ENCODE measurements around the gene PSMC1.
A peak's percentile ranks its signal among the peaks of the same experiment; 100 is the strongest.
"Not testable (repeated sequence)": the region's sequence is repeated elsewhere in the genome, so short reads cannot be mapped to it uniquely, and the experiment has no call there.

The PSMC1 gene

DNA sequence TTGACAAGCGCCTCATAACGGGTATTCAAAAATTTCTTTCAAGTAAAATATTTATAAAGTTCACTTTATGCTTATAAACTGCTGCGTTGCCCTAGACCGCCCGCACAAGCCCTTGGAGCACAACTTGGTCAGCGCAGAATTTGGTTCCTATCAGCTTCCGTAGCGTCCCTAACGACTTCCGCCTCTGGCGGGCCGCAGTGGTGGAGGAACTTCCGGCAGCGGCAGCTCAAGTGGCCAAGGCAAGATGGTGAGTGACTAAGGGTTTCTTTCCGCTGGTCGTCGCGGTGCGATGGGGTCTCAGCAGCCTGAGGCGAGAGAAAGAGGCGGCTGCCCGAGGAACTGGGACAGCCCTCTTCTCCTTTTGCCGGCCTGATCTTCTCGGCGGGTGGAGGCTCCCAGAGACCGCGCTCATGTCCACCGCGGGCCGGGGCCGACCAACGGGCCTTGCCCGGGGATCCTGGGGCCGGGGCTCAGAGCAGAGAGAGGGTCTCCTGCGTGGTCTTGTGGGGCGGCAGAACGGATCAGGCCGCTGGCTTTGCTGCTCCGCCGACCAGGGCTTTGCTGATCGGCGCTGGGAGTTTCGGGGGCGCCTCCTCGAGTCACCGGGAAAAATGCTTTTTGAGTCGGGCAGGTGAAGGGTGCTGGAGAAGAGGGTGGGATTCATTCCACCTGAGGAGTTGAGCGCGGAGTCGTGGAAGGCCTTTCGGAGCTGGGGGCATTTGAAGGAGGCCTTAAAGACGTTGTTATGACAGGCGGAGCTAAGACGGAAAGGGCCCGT, at the start of gene PSMC1:
Gene PSMC1 (plus strand): TSS at position 200 of the 778 bp plus-strand sequence. CDS start 45 bp downstream, at position 245.
- DNase-seq (ENCODE audit: low spot score), result peak; percentile 89
- in situ Hi-C loops (cut with MboI; ENCODE audit: low pct_unique_long_range_greater_than_20kb, low sequenced_read_pairs, unreplicated experiment), result no loop called here
- TF ChIP-seq, protein P1, sequence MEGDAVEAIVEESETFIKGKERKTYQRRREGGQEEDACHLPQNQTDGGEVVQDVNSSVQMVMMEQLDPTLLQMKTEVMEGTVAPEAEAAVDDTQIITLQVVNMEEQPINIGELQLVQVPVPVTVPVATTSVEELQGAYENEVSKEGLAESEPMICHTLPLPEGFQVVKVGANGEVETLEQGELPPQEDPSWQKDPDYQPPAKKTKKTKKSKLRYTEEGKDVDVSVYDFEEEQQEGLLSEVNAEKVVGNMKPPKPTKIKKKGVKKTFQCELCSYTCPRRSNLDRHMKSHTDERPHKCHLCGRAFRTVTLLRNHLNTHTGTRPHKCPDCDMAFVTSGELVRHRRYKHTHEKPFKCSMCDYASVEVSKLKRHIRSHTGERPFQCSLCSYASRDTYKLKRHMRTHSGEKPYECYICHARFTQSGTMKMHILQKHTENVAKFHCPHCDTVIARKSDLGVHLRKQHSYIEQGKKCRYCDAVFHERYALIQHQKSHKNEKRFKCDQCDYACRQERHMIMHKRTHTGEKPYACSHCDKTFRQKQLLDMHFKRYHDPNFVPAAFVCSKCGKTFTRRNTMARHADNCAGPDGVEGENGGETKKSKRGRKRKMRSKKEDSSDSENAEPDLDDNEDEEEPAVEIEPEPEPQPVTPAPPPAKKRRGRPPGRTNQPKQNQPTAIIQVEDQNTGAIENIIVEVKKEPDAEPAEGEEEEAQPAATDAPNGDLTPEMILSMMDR (IDR thresholded peaks at IDR 0.05; ENCODE audit: extremely low read depth, insufficient read depth, missing control alignments), result no peak

DNA sequence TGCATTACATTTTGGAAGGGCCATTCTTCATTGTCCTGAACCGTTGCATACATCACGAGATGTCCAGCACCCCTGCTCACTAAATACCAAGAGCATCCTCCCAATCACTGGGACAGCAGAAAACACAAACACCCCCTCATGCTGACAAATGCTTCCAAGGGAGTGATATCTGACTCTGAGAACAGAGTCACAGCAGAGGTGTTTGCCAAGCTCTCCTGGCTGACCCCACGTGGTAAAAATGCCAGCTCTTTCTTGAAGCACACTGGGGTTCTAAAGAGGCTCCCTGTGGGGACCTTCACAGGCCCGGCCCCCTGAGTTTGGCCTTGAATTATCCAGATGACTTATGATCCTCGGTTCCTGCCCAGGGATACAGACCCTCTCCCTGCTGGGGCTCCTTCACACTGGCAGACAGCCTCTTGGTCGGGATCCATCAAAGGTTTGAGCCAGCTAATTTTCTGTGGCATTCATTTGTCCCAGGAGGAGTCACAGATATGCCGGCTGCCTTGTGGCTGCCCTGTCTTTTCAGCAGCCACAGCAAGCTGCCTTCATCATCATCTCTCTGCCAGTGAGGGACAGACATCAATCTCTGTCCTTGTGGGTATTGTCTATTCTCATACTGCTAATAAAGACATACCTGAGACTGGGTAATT, 43.1 kb upstream of the PSMC1 start:
- no peak for DNase-seq (ENCODE audit: low spot score)
- in situ Hi-C loops (cut with MboI; ENCODE audit: low pct_unique_long_range_greater_than_20kb, low sequenced_read_pairs, unreplicated experiment), result no loop called here
- TF ChIP-seq, protein P1 (IDR thresholded peaks at IDR 0.05; ENCODE audit: extremely low read depth, insufficient read depth, missing control alignments), result no peak

DNA sequence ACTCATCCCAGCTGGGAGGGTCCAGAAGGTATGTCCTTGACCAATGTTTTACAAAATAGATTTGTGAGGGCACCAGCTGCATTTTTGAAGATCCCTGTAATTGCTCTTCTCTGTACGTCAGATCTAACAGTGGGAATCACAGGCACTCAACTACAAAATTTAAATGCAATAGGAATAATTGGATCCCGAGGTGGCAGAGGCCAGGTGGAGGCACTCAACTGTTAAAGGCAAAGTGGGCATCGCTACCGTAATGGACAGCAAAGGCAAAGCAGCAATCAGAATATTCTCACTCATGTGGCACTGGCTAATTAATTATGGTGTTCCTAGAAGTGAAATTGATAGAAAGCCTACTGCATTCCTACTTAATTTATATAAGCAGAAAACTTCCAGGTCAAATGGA, 27.9 kb upstream of the PSMC1 start:
- TF ChIP-seq, protein P1 (IDR thresholded peaks at IDR 0.05; ENCODE audit: extremely low read depth, insufficient read depth, missing control alignments), result no peak
- in situ Hi-C loops (cut with MboI; ENCODE audit: low pct_unique_long_range_greater_than_20kb, low sequenced_read_pairs, unreplicated experiment), result loop anchor here (10.0 to 25.0 kb wide), 2 partner anchors 284 to 1216 kb away; no protein-coding TSS in a partner anchor
- DNase-seq (ENCODE audit: low spot score), result no peak

DNA sequence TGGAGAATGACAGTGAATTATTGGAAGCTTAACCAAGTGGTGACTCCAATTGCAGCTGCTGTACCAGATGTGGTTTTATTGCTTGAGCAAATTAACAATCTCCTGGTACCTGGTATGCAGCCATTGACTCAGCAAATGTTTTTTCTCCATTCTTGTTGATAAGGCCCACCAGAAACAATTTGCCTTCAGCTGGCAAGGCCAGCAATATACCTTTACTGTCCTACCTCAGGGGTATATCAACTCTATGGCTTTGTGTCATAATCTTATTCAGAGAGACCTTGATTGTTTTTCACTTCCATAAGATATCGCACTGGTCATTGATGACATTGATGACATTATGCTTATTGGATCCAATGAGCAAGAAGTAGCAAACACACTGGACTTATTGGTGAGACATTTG, 26.4 kb upstream of the PSMC1 start:
- in situ Hi-C loops (cut with MboI; ENCODE audit: low pct_unique_long_range_greater_than_20kb, low sequenced_read_pairs, unreplicated experiment), result loop anchor here (10.0 to 25.0 kb wide), 2 partner anchors 285 to 1218 kb away; no protein-coding TSS in a partner anchor
- not testable (repeated sequence) for DNase-seq (ENCODE audit: low spot score)

DNA sequence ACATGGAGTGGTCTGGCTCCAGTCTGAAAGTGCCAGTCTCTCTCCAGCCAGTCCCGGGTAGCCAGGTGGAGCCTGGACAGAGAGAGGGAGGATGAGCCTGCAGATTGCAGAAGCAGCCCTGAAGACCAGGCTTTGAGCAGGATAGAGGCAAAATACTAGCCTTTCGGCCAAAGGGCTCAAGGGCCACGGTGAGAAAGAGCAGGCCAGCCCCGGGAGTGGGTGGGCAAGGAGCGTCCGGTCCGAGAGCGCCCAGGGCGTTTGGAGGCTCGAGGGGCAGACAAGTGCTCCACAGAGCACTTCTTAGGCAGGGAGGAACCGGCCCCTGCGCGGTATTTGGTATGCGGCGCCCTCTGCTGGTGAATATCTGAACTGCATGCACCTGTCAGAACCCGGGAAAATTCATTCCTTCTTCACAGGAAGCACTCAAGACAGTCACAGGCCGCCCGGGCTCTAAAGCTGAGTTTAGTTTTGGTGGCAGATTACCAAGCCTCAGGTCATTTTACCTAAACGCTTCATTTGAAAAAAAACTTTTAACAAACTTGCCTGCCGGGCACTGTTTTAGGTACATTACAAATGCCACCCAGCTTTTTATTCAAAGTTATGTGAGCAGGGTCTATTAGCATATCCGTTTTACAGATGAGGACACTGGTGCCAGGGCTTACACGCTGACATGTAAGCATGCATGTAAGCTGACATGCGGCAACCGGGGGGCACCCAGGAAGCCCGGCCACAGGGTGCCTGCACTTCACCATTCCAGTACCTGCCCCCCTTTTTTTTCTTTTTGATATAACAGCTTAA, 21.0 kb upstream of the PSMC1 start:
- peak; percentile 80 for DNase-seq (ENCODE audit: low spot score)
- in situ Hi-C loops (cut with MboI; ENCODE audit: low pct_unique_long_range_greater_than_20kb, low sequenced_read_pairs, unreplicated experiment), result loop anchor here (25.0 kb wide), 1 partner anchor 1223 kb away; no protein-coding TSS in a partner anchor
- TF ChIP-seq, protein P1 (IDR thresholded peaks at IDR 0.05; ENCODE audit: extremely low read depth, insufficient read depth, missing control alignments), result peak; percentile 91

DNA sequence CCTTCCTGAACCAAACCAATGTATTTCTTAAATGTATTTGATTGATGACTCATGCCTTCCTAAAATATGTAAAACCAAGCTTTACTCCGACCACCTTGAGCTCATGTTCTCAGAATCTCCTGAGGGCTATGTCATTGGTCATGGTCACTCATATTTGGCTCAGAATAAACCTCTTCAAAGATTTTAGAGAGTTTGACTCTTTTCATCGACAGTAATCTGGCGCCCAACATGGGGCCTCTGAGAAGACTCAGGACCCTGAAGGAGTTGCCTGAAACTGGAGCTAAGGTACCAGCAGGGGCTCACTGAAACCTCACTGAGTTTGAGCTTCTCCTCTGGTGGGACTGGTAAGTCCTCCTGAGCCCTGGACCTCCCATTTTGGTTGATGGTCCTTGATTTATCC, 17.2 kb upstream of the PSMC1 start:
- in situ Hi-C loops (cut with MboI; ENCODE audit: low pct_unique_long_range_greater_than_20kb, low sequenced_read_pairs, unreplicated experiment), result loop anchor here (25.0 kb wide), 1 partner anchor 1227 kb away; no protein-coding TSS in a partner anchor
- TF ChIP-seq, protein P1 (IDR thresholded peaks at IDR 0.05; ENCODE audit: extremely low read depth, insufficient read depth, missing control alignments), result no peak
- DNase-seq (ENCODE audit: low spot score), result no peak
